NCI-H2081 treated with DMSO at 0.1 percent for 48 hours (cell line): ENCODE results near the gene GPR55.
"Not testable (repeated sequence)": the region's sequence is repeated elsewhere in the genome, so short reads cannot be mapped to it uniquely, and the experiment has no call there.

Experiments
- DNase-seq: peaks from one replicate; lab custom pipeline; 2025; lab: John Stamatoyannopoulos, UW

The GPR55 gene, protein sequence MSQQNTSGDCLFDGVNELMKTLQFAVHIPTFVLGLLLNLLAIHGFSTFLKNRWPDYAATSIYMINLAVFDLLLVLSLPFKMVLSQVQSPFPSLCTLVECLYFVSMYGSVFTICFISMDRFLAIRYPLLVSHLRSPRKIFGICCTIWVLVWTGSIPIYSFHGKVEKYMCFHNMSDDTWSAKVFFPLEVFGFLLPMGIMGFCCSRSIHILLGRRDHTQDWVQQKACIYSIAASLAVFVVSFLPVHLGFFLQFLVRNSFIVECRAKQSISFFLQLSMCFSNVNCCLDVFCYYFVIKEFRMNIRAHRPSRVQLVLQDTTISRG

GRCh38 chr2:230924470-230925341, at the start of gene GPR55:
TSS of gene GPR55 (minus strand) at chr2:230925242. CDS start at chr2:230910962, 14,280 bp downstream.
- DNase-seq: no peak

DNA sequence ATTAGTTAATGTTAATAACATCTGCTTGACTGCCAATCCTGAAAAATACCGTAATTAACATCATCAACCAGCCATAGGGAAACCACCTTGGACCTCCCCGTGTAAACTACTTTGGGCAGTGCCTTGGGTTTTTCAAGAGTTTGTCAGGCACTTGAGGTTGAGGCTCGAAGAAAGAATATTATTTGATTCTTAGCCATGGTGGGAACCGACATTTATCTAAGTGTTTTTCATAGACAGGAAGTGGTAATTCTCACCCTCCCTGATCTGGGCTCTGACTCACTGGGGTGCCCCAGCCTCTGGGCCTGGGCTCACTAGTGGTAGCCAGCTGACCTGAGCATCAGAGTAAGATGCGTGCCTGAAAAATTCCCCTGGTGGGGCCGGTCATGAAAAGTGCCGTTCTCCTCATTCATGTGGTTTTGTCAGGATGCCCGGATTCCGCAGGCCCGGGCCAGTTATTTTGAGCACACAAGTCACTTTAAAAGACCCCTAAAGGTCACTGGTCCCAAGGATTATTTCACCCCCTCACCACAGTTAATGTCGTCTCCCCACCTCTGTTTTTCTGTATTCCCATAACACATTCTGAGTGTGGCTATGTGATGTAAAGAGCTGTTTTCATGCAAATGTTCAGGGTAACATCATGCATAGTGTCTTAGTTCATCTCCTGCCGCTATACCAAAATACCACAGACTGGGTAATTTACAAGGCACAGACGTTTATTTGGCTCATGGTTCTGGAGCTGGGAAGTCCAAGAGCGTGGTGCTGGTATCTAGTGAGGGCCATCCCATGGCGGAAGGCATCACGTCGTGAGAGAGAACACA, 49.3 kb upstream of the GPR55 start:
- DNase-seq: no peak

DNA sequence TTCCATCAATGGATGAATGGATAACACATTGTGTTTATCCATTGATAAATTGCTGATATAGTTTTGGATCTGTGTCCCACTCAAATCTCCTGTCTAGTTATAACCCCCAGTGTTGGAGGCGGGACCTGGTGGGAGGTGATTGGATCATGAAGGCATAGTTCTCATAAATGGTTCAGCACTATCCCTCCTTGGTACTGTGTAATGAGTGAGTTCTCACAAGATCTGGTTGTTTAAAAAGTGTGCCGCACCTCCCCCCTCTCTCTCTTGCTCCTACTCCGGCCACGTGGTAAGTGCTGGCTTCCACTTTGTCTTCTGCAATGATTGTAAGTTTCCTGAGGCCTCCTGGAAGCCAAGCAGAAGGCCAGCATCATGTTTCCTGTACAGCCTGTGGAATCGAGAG, 47.0 kb upstream of the GPR55 start:
- no peak for DNase-seq

DNA sequence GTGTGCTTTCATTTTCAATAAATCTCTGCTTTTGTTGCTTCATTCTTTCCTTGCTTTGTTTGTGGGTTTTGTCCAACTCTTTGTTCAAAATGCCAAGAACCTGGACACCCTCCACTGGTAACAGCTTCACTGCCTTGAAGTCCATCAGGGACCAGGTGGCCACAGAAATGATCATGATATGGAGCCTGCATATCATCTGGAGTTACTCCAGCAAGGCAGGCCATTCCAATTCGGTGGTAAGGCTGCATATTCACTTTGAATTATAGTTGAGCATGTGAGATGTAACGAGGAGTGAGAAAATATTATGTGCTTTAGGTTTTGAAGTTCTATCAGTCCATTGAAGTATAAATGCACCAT, 44.6 kb upstream of the GPR55 start:
- no peak for DNase-seq

- DNase-seq: no peak
Observed at GRCh38 chr2:230968921-230969658, 44.0 kb upstream of the GPR55 start.

GRCh38 chr2:230968314-230968713, 43.3 kb upstream of the GPR55 start:
- DNase-seq: not testable (repeated sequence)

- no peak for DNase-seq
Observed at GRCh38 chr2:230967113-230967512, 42.1 kb upstream of the GPR55 start.

DNA sequence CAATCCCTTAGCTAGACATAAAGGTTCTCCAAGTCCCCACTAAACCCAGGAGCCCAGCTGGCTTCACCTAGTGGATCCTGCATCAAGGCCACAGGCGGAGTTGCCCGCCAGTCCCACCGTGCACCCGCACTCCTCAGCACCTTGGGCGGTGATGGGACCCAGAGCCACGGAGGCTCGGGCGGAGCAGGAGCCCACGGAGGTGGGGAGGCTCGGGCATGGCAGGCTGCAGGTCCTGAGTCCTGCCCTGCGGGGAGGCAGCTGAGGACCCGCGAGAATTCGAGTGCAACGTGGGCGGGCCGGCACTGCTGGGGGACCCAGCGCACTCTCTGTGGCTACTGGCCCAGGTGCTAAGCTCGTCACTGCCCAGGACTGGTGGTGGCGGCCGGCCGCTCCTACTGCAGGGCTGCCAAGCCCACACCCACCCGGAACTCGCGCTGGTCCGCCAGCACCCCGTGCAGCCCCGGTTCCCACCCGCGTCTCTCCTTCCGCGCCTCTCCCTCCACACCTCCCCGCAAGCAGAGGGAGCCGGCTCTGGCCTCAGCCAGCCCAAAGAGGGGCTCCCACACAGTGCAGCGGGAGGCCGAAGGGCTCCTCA, 39.2 kb upstream of the GPR55 start:
- DNase-seq: no peak

DNA sequence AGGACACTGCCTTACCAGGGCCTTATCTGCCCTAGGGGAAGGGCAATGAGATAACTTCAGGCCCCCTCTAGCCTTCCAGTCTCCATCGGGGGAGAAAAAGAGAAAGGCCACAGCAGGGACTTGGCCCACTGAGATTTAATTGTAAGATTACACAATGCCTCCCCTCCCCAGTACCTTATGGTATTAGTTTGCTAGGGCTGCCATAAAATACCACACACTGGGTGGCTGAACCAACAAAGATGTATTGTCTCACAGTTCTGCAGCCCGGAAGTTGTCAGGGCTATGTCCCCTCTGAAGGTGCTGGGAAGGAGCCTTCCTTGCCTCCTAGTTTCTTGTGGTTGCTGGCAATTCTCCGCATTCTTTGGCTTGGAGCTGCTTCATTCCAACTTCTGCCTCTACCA, 36.0 kb upstream of the GPR55 start:
- DNase-seq: no peak

GRCh38 chr2:230960026-230960425, 35.0 kb upstream of the GPR55 start:
- no peak for DNase-seq

- no peak for DNase-seq
Observed at GRCh38 chr2:230958820-230959756, 34.0 kb upstream of the GPR55 start.

DNA sequence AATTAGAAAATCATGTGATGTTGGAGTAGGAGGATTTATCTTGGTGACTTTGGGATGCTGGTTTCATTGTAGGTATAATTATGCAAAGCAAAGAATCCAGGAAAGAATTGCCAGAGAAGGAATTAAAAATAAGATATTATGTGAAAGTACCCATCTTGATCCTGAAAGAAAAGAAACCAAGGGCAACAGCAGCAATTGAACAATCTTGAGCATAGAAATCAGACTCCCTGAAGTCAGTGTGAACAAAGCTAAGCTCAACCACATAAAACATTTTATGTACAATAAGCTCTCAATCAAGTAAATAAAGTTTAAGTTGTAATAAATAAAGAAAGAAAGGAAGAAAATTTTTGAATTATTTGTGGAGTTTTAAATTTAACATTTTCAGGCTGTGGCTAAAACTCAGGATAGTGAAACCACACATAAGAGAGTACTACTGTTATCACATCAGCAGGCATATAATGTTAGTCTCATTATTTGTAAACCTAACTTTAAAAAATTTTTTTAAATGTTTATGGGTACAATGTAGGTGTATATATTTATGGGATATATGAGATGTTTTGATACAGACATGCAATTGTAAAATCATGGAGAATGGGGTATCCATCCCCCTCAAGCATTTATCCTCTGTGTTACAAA, 32.8 kb upstream of the GPR55 start:
- no peak for DNase-seq

GRCh38 chr2:230956827-230957755, 32.0 kb upstream of the GPR55 start:
- DNase-seq: no peak

DNA sequence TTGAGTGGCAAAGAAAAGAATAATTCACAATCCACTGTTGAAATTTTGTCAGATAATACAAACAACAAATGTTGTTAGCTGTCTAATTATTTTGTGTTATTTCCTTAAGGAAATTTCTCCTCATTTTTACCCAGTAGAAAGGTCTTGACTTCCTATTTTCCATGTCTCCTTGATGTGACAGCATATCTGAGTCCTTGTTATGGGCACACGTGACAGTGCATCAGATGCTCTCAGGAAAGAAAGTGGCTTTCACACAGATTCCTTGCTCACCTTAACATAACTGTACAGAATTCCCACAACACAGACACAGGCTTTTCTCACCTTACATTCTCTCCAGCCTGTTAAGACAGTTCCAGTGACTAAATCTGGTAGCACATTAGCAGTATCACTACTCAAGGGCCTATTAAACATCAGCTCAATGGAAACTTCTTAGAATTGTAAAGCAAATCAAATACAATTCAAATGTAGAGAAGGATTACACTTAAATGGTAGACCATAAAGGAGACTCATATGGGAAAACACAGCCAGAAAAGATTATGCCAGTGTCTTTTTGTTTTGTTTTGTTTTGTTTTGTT, 30.2 kb upstream of the GPR55 start:
- DNase-seq: no peak

GRCh38 chr2:230954746-230955145, 29.7 kb upstream of the GPR55 start:
- DNase-seq: no peak

DNA sequence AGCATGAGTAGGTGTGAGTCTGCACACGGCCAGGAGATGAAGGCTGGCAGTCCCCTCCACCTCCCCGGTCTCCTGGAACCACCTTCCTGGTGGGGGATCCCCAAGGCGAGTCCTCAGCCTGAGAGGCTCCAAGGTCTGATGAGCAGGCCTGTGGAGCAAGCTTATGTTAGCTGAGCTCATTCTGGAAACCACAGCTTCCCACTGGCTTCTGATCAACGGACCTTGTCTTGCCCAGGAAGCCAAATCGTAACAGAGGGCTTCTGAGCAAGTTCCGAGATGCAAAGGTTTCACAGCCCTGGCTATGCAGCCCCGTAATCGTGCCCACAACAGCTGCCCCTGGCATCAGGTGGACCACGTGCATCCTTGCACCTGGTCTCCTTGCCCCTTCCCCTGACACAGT, 28.8 kb upstream of the GPR55 start:
- no peak for DNase-seq

GRCh38 chr2:230952226-230952956, 27.3 kb upstream of the GPR55 start:
- DNase-seq: no peak

GRCh38 chr2:230951396-230951795, 26.4 kb upstream of the GPR55 start:
- no peak for DNase-seq
